Esophagus squamous epithelium (tissue), 5 donors: ENCODE measurements around the gene BABAM2. TPM values are rescaled to one million over a fixed set of nuclear protein-coding genes. Genes with fewer than 3 reads are reported as not detected.

Experiments
- DNase-seq: peaks from one replicate; lab custom pipeline; 2025; lab: John Stamatoyannopoulos, UW
- H3K27ac ChIP-seq, 4 donors: fragments of 200-600 bp; sonication (generic); one replicate each; pipeline ENCODE4 v1.5.1; 2016 to 2019; ENCODE audit warnings: mild to moderate bottlenecking in 1 of 4
- H3K27me3 ChIP-seq, 4 donors: fragments of 200-600 bp; sonication (generic); 1 replicate in 3 of 4; 2 replicates in 1 of 4; pipeline versions ENCODE4 v1.5.1 to v1.6.0; 2017 to 2021; ENCODE audit warnings: antibody characterized with exemption in 1 of 4
- H3K36me3 ChIP-seq, 3 donors: fragments of 200-600 bp; sonication (generic); one replicate each; pipeline ENCODE4 v1.5.1; 2016 to 2019
- H3K4me1 ChIP-seq, 3 donors: fragments of 200-600 bp; sonication (generic); one replicate each; pipeline ENCODE4 v1.5.1; 2017 to 2019
- H3K4me3 ChIP-seq, 4 donors: fragments of 200-600 bp; sonication (generic); 1 replicate in 3 of 4; 2 replicates in 1 of 4; pipeline ENCODE4 v1.5.1; 2016 to 2019; ENCODE audit warnings: mild to moderate bottlenecking in 2 of 4, moderate library complexity in 1 of 4
- H3K9me3 ChIP-seq, 3 donors: fragments of 200-600 bp; sonication (generic); one replicate each; pipeline ENCODE4 v1.5.1; 2016 to 2019
- POLR2A ChIP-seq, 4 donors: fragments of 450-650 bp; IDR thresholded peaks; one replicate each; pipeline ENCODE4 v1.6.1; 2017; ENCODE audit warnings: antibody characterized with exemption in 4 of 4, mild to moderate bottlenecking in 4 of 4, moderate library complexity in 3 of 4
- WGBS, 2 donors: methylation state at CpG; one replicate each; pipeline ENCODE4 v1.1.5; 2018; 5-methylcytosine and 5-hydroxymethylcytosine counted together
- intact Hi-C: fragments of 100-400 bp; cut with DNase I; formaldehyde crosslinking; loops from one replicate; pipeline ENCODE4 v1.15.0; 2022
- total RNA-seq, 4 donors: library from RNA; depleted of rRNA; stranded (reverse); fragments of >200 nt; gene quantifications; one replicate each; pipeline ENCODE4 v1.1.0, GENCODE V29; 2016
- TF ChIP-seq, protein P1 (sequence below), 6 experiments: fragments of 450-650 bp in 4 of 6; fragments of 200-600 bp in 2 of 6; sonication (generic) in 2 of 6; IDR thresholded peaks; one replicate each; pipeline ENCODE4 v1.5.1; 2016 to 2019; ENCODE audit warnings: antibody characterized with exemption in 6 of 6, mild to moderate bottlenecking in 4 of 6, moderate library complexity in 4 of 6
- donor health status: DM: yes; HTN: yes; CAD: no.

BABAM2 gene
- total RNA-seq, 4 donors from 2014 or later, result 16.6 to 28.3 (median 24.3) TPM

DNA sequence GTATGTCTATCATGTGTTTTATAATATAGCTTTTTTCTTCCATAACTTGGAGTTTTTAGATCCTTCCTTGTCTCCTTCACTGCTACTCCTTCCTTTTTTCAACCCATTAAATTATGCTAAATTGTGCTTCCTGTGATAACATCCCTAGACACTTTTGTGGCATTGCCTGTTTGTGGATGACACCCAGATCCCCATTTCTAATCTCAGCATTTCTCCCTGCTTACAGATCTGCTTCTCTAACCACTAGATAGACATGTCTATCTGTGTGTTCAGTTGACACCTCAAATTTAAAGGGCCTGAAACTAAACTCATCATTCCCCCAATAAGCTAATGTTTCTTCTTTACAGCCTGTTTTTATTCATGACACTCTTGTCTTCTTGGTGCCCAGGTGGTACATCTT lies 244.8 kb downstream of the BABAM2 start:
- Histone ChIP-seq H3K27me3 (no peaks in the 10 kb centered on the region), H3K27ac (peak overlapping the region; percentile 62 to 87 (median 68)), H3K9me3 (no peaks in the 10 kb centered on the region), H3K4me3 (no peak overlapping the region), H3K4me1 (peaks cover 23 to 72% (median 30%) of the 10 kb centered on the region in 3 donors), H3K36me3 (no peaks in the 10 kb centered on the region)
- intact Hi-C loops, result no loop called here
- DNase-seq, result no peak
- TF ChIP-seq POLR2A (IDR thresholded peaks at IDR 0.05), result no peak

DNA sequence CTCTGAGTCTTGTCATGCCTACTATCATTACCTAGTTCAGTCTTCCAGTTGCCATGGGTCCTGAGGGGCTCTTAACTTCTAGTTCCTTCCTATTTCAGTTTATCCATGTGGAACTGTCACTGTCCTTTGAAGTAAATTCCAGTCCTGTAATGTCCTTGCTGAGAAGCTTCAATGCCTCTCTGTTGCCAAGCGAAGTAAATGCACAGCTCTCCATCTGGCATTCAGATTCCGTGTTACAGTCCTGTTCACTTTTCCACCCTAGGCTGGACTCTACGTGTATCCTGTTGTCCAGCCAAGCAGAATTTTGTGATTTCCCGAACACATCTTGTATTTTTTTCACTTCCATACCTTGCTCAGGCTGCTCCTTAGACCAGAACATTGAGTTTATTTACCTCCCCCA lies 245.3 kb downstream of the BABAM2 start:
- Histone ChIP-seq H3K9me3 (no peaks in the 10 kb centered on the region), H3K27ac (peak overlapping the region; percentile 61 to 87 (median 67)), H3K36me3 (no peaks in the 10 kb centered on the region), H3K4me3 (no peak overlapping the region), H3K27me3 (no peaks in the 10 kb centered on the region), H3K4me1 (peaks cover 23 to 67% (median 30%) of the 10 kb centered on the region in 3 donors)
- no peak for DNase-seq
- TF ChIP-seq, protein P1, sequence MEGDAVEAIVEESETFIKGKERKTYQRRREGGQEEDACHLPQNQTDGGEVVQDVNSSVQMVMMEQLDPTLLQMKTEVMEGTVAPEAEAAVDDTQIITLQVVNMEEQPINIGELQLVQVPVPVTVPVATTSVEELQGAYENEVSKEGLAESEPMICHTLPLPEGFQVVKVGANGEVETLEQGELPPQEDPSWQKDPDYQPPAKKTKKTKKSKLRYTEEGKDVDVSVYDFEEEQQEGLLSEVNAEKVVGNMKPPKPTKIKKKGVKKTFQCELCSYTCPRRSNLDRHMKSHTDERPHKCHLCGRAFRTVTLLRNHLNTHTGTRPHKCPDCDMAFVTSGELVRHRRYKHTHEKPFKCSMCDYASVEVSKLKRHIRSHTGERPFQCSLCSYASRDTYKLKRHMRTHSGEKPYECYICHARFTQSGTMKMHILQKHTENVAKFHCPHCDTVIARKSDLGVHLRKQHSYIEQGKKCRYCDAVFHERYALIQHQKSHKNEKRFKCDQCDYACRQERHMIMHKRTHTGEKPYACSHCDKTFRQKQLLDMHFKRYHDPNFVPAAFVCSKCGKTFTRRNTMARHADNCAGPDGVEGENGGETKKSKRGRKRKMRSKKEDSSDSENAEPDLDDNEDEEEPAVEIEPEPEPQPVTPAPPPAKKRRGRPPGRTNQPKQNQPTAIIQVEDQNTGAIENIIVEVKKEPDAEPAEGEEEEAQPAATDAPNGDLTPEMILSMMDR (IDR thresholded peaks at IDR 0.05), result no peak
- no peak for TF ChIP-seq POLR2A (IDR thresholded peaks at IDR 0.05)
- intact Hi-C loops, result no loop called here
- 80 to 98% methylated on average over 4 of the region's 4 CpGs for WGBS, 2 donors

DNA sequence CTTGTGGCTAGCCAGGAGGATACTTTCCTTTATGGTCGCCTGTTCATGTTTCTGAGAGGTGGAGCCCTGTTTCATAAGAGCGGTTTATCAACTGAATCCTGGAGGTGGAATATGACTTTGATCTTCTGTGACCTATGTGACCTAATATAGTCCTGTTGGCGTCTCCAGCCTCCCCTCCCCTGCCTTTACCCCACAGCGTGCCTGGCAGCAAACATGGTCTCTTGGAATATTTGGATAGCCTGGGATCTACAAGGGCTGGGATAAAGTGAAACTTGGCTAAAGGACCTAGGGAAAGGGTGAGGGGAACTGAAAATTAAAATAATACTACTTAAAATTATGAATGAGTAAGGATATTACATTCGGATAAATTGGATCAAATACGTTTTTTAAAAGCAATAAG lies 246.0 kb downstream of the BABAM2 start:
- no peak for DNase-seq
- no peaks in the 10 kb centered on the region for H3K9me3 ChIP-seq
- no peaks in the 10 kb centered on the region for H3K27me3 ChIP-seq
- WGBS, 2 donors, result 51 to 66% methylated on average over 5 to 6 of the region's 6 CpGs
- TF ChIP-seq, protein P1 (IDR thresholded peaks at IDR 0.05), result no peak
- no peak for TF ChIP-seq POLR2A (IDR thresholded peaks at IDR 0.05)
- H3K4me1 ChIP-seq, result peaks cover 23 to 65% (median 30%) of the 10 kb centered on the region in 3 donors
- intact Hi-C loops, result no loop called here
- H3K4me3 ChIP-seq, result no peak overlapping the region
- H3K36me3 ChIP-seq, result no peaks in the 10 kb centered on the region
- peak overlapping the region; percentile 61 to 87 (median 67) for H3K27ac ChIP-seq

DNA sequence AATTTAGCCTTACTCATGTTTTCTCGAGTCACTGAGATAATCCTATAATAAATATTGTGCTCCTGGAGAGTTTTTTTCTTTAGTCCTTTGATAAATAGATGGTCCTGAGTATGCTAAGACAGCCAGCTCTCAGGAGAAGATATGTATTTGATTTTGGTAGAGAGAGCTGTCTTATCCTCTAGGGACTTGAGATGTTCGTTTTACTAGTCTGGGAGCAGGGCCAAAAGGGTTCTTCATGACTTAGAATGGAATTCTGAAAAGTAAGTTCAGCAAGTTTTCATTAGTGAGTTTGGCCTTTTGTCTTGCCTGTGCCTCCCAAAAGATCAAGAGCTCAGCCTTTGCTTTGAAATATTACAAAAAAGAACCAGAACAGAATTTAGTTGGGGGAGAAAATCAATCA lies 246.7 kb downstream of the BABAM2 start:
- TF ChIP-seq, protein P1 (IDR thresholded peaks at IDR 0.05), result no peak
- TF ChIP-seq POLR2A (IDR thresholded peaks at IDR 0.05), result no peak
- DNase-seq, result no peak
- WGBS, 2 donors, result 10 to 19% methylated on average over 2 of the region's 2 CpGs
- Histone ChIP-seq H3K36me3 (no peaks in the 10 kb centered on the region), H3K4me3 (no peak overlapping the region), H3K27ac (peak overlapping the region; percentile 17 to 87 (median 66)), H3K9me3 (no peaks in the 10 kb centered on the region), H3K4me1 (peaks cover 23 to 68% (median 31%) of the 10 kb centered on the region in 3 donors), H3K27me3 (no peaks in the 10 kb centered on the region)
- intact Hi-C loops, result no loop called here

DNA sequence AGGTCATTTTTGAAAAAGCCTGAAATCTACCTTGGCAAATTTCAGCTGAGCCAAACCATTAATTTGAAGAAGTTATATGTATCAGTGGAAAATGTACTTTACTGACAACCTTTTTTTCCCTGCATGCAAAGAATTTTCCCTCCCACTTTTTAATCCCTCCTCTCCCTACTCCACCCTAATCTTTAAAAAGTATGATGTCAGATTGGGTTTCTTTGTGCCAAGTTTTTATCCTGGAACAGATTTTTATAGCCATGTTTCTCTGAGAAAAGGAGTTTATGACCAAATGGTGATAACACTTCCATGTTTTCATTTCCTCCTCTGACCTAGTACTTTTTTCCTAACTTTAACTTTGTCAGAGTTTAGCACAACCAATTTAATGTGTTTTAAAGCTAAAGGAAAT lies 251.9 kb downstream of the BABAM2 start:
- no peak overlapping the region for H3K4me3 ChIP-seq
- peaks cover 4 to 32% (median 14%) of the 10 kb centered on the region in 3 donors for H3K4me1 ChIP-seq
- no peaks in the 10 kb centered on the region for H3K36me3 ChIP-seq
- no peaks in the 10 kb centered on the region for H3K27me3 ChIP-seq
- no peak for DNase-seq
- intact Hi-C loops, result no loop called here
- no peak for TF ChIP-seq POLR2A (IDR thresholded peaks at IDR 0.05)
- TF ChIP-seq, protein P1 (IDR thresholded peaks at IDR 0.05), result no peak
- H3K27ac ChIP-seq, result peak overlapping the region in 2 of 4 donors; percentile 30 to 45
- no peaks in the 10 kb centered on the region for H3K9me3 ChIP-seq

DNA sequence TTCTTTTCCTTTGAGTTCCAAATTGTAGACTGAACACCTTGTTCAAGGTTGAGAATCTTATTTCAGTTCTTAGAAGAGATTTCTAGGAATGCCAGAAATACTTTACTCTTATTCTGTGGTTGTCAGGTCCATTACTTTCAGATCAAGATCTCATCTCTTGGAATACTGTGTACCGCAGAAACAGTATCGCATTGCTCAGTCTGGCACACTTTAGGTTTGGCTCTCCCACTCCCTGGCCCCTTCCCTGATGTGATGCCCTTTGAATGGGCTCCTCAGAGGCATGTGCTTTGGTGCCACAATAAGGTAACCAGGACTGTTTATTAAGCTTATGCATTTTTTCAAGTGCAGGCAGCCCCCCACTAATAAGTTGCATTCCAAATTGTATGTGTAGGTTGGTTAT lies 257.5 kb downstream of the BABAM2 start:
- intact Hi-C loops, result no loop called here
- DNase-seq, result no peak
- 100% methylated on average over 2 of the region's 2 CpGs for WGBS, 2 donors
- H3K36me3 ChIP-seq, result no peaks in the 10 kb centered on the region
- H3K4me3 ChIP-seq, result no peak overlapping the region
- TF ChIP-seq, protein P1 (IDR thresholded peaks at IDR 0.05), result no peak
- no peak for TF ChIP-seq POLR2A (IDR thresholded peaks at IDR 0.05)
- H3K9me3 ChIP-seq, result no peaks in the 10 kb centered on the region
- H3K27ac ChIP-seq, result no peak overlapping the region
- H3K4me1 ChIP-seq, result peaks cover 0 to 13% (median 0%) of the 10 kb centered on the region in 3 donors
- no peaks in the 10 kb centered on the region for H3K27me3 ChIP-seq
